ENCODE results near the gene NIPAL4.
"Not testable (repeated sequence)": the region's sequence is repeated elsewhere in the genome, so short reads cannot be mapped to it uniquely, and the experiment has no call there.

Gene NIPAL4
- total RNA-seq: 0 to 25.1 (median 0.55) reads per million in 17 experiments

GRCh38 chr5:157459715-157460599 lies at the start of gene NIPAL4:
Gene NIPAL4 (plus strand): TSS chr5:157460213. CDS start chr5:157460321, 108 bp downstream.
- DNase-seq: peak; percentile 5 to 37 (median 27)

- DNase-seq: no peak
Observed at GRCh38 chr5:157415838-157416237, 44.2 kb upstream of the NIPAL4 start.

GRCh38 chr5:157419521-157419920 lies 40.5 kb upstream of the NIPAL4 start:
- DNase-seq: not testable (repeated sequence)

GRCh38 chr5:157429920-157430319 lies 30.1 kb upstream of the NIPAL4 start:
- not testable (repeated sequence) for DNase-seq

DNA sequence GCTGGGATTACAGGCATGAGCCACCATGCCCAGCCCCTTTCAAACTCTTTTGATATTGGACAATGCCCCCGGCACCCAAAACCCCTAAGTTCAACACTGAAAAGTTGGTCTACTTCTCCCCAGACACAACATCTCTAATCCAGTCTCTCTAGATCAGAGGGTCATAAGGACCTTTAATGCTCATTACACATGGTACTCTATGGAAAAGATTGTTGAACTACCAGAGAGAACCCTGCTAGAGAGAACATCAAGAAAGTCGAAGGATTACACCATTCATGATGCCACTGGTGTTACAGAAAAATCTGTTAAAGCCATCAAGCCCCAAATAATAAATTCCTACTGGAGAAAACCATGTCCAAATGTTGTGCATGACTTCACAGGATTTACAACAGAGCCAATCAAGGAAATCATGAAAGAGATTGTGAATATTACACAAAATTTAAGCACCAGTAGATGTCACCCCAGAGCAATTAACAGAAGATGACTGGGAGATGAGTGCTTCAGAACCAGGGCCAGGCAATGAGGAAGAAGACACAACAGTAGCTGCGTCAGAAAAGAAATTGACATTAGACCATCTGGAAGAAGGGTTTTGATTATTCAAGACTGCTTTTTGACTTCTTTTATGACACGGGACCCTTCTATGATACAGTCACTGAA lies 28.3 kb upstream of the NIPAL4 start:
- peak; percentile 60 to 87 (median 82) for DNase-seq

- no peak for DNase-seq
Observed at GRCh38 chr5:157434096-157434495, 25.9 kb upstream of the NIPAL4 start.

DNA sequence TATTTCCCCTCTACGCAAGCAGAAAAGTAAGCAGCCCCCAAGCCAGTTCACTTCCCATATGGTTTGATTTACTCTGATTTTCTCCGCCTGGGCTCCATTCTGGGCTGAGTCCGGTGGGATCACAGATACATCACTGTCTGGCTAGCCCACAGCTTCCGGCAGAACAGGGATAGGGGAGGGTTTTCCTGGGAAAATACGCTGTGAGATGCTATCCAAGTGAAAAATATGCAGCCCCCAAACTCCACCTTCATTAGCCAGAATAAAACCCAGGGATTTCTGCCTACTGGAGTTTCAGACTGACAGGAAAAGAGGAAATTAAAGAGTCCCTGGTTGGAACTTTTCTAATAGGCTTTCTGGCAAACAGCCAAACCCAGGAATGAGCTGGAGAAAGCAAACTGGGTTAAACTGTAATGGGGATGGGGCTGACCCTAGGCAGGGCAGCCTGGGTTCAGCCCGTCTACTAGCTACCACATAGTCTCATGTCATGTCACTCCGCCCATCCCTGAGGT lies 16.9 kb upstream of the NIPAL4 start:
- DNase-seq: peak in 1 of 4 experiments; percentile 18

GRCh38 chr5:157444224-157444623 lies 15.8 kb upstream of the NIPAL4 start:
- no peak for DNase-seq

GRCh38 chr5:157445745-157446411 lies 14.1 kb upstream of the NIPAL4 start:
- DNase-seq: no peak

DNA sequence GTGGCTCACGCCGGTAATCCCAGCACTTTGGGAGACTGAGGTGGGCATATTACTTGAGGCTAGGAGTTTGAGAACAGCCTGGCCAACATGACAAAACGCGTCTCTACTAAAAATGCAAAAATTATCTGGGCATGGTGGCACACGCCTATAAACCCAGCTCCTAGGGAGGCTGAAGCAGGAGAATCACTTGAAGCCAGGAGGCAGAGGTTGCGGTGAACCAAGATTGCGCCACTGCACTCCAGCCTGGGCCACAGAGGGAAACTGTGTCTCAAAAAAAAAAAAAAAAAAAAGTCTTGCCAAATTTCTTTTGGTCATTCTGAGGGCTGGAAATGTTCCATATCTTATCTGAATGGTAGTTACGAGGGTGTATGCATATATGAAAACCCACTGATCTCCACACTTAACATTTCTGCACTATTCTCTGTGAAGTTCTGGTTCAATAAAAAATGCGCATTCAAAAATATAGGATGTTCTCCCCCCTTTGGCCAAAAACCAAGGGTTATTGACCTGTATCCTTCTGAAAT lies 13.5 kb upstream of the NIPAL4 start:
- DNase-seq: no peak

GRCh38 chr5:157447201-157447637 lies 12.8 kb upstream of the NIPAL4 start:
- DNase-seq: no peak

DNA sequence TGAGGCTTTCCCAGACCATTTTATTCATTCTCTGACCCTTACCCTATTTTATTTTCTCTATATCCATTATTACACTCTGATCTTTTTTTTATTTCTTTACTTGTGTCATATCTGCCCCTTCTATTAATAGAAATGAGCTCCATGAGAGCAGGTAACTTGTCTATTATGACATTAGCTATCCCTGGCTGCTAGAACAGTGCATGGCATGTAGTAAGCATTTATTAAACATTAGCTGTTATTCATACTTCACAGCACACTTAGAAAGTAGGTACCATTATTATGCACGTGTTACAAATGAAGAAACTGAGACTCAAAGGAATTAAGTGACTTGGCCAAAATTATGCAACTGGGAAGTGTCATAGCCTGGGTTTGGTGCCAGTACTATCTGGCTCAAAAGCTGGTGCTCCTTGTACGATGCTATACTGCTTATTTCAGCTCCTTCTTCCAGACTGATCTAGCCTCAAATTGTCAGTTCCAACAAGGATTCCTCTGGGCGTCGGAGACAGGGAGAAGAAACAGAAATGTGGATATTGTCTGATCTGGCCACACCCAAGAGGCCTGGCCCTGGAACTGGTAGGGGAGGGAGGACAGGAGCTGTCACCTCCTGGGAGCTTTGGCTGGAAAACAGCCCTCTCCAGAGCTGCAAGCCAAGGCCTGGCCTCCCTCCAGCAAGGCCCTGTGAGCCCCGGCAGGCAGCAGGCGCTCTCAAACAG lies 10.8 kb upstream of the NIPAL4 start:
- DNase-seq: no peak

GRCh38 chr5:157450024-157450423 lies 10.0 kb upstream of the NIPAL4 start:
- no peak for DNase-seq

- no peak for DNase-seq
Observed at GRCh38 chr5:157451806-157452205, 8.2 kb upstream of the NIPAL4 start.

- no peak for DNase-seq
Observed at GRCh38 chr5:157454273-157454672, 5.7 kb upstream of the NIPAL4 start.

DNA sequence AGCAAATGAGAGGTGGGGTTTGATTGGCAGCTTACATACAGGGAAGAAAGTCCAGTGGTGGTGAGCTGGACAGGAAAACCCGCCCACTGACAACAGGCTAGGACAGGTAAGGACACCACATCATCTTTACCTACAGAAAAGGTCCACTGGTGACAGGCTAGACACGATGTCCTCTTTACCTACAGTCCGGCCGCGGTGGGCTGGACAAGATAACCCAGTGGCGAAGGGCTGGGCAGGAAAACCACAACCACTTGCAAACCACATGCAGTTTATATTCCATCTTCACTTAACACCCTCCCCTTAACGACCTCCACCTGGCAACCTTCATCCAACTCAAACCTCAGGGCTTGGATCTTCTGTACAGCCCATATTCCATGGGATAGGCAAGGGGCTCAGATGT lies 5.0 kb upstream of the NIPAL4 start:
- DNase-seq: no peak

DNA sequence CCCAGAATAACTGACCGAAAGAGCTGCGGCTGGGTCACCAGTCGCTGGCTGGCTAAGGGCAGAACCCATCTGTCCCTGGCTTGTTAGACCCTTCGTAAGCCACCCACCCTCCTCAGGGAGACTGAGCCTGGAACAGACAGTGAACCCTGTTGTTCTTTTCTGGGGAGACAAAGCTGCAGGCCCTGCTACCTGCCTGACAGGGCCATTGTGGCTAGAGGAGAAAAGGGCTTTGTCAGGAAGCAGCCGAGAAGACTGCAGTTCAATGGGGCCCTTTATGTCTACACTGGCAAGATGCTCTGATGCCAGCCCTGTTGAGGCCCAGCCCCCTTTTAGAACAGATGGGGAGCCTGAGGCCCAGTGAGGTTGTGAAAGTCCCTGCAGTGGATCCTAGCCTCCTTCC lies 3.7 kb upstream of the NIPAL4 start:
- no peak for DNase-seq

DNA sequence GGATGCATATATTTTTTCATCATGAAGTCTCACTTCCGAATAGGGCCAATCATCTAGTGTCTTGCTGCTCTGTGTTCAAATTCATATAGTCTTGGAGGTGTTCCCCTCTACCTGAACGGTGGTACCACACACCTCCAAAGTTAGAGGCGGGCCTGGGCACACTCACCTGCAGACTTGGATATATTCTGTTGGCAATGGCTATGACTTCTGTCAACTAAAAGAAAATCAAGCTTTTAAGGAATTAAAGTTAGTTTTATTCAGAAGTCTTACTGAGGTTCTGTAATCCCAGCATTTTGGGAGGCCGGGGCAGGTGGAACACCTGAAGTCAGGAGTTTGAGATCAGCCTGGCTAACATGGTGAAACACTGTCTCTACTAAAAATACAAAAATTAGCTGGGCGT lies 2.6 kb upstream of the NIPAL4 start:
- DNase-seq: no peak

- DNase-seq: no peak
Observed at GRCh38 chr5:157458835-157459234, 1.2 kb upstream of the NIPAL4 start.

DNA sequence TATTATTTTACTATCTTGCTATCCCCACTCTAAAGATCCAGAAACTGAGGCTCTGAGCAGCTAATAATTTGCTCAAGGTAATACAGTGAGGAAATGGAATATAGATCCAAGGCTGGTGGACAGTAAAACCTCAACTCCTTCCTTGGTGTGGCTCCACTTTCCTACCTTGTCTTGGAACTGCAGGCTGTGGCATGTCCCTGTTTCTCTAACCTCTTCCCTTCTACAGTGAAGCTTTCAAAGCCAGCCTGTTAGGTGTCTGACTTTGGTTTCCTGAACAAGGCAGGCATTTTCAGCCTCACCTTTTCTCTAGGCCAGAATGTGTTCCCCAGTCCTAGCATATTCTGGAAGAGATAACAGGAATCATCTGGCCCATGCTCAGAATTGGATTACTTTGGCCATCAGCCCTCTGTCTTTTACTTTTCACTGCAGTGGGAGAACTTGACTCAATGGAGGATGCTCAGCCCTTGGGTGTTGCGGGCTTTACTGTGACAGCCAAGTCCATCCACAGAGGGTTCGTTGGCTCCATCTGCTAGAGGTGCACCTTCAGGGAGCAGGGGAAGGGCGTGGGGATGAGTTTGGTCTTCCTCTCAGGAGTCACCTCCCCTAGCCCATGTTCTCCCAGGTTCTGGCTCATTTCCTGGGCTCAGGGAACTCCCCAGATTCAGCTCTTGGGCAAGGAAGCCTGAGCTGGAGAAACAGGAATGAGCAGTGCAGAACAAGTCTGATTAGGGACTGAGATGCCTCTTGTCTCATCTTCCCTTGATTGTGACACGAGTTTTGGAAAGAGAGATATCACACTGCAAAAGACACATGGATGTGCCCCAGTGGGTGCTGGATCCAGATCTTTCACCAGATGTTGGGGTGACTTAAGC lies 1.1 kb downstream of the NIPAL4 start:
- DNase-seq: no peak

DNA sequence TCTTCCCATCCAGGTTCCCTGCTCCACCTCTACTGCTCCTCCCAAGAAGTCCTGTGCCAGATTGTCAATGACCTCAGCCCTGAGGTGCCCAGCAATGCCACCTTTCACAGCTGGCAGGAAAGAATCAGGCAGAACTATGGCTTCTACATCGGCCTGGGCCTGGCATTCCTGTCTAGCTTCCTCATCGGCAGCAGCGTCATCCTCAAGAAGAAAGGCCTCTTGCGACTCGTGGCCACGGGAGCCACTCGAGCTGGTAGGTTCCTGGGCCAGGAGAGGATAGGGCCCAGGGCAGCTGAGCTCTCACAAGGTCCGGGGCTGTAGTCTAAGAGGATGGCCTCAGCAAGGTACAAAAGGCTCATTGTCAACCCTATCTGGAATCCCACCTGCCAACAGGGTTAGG lies 3.1 kb downstream of the NIPAL4 start:
- no peak for DNase-seq

All from suppressor macrophage (primary cell).